NCI-H510A treated with DMSO at 0.1 percent for 48 hours (cell line): ENCODE data around the gene TTC7B.

Source experiments
- DNase-seq: peaks from one replicate; lab custom pipeline; 2025; lab: John Stamatoyannopoulos, UW

TTC7B gene

DNA sequence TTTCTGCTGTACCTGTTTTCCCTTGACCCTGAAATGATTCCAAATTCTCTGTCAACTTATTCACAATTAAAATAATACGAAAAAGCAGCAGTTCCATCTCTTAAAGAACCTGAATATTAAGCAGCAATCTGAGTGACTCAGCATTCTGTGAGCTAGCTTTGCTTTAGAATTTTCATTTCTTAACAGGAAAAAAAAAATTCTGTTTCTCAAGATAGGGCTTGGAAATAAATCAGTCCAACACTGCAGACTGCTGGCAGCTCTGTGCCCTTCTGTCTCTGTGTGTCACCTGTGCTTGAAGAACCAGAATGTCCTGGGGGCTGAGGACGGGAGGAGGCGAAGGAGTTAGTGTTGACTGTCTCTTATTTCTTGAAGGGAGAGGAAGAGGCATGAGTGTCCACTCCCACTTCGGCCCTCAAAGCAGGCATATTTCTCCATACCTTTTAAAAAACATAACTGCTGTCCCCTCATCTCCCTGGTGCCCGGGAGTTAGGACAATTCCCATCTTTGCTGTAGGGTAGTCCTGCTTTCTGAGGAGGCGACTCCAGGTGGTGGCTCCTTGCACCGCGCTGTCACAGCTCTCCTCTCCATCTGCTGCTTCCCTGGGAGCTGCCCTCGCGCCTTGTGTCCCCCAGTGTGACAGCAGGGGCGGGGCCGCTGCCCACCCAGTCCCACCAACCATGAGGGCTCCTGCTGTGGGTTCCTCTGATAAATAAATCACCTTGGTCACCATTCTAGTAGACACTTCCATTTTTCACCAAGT, 216.3 kb downstream of the TTC7B start:
- no peak for DNase-seq

DNA sequence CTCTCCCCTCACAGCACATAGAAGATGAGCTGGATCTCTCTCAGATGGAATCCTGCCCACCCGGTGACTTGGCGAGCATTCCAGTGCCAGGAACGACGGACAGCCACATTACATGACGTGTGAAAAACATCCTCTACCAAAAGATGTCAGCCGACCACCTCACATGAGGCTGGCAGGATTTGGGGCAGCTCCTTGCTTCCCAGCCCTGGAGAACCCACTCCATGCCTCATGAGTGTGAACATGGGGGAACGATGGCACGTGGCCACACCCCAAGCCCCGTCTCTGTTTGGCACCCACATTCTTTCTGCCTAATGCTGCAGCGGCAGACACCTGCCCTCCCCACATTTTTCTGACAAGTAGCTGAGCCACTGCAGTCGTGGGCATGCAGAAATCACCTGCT, 216.9 kb downstream of the TTC7B start:
- DNase-seq: no peak

DNA sequence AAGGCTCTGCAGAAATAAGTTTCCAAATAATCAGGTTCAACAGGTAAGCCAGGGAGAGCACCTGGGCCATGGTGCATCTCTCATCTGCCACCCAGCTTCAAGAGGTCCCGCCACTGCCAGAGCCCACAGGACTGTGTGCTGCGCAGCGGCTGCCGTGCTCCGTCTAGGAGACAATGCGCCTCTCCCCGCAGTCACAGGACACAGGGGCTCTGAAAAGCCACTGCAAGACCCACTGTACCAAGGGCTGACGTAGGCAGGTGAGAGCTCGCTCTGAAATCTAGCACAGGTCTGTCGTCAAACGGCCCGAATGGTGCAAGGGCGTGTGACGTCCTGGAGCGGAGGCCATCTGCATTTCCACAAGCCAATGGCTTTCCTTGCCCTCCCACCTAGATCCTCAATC, 218.3 kb downstream of the TTC7B start:
- DNase-seq: no peak

DNA sequence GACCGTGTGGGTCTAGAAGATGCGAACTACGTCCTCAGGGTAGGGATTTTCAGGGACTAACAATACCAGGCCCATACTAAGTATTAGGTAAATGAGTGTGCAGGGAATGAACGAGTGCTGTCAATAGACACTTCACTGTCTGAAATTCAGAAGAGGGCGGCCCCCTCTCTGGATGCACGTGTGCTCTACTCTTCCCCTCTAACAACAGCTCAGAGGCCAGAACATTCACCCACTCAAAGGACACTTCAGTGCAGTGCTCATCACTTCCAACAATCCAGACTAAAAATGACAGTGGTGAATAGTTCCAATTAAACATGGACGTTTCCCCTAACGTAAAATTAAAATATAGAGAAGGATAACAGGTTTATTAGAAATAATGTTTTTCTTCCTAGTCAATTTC, 219.5 kb downstream of the TTC7B start:
- no peak for DNase-seq

DNA sequence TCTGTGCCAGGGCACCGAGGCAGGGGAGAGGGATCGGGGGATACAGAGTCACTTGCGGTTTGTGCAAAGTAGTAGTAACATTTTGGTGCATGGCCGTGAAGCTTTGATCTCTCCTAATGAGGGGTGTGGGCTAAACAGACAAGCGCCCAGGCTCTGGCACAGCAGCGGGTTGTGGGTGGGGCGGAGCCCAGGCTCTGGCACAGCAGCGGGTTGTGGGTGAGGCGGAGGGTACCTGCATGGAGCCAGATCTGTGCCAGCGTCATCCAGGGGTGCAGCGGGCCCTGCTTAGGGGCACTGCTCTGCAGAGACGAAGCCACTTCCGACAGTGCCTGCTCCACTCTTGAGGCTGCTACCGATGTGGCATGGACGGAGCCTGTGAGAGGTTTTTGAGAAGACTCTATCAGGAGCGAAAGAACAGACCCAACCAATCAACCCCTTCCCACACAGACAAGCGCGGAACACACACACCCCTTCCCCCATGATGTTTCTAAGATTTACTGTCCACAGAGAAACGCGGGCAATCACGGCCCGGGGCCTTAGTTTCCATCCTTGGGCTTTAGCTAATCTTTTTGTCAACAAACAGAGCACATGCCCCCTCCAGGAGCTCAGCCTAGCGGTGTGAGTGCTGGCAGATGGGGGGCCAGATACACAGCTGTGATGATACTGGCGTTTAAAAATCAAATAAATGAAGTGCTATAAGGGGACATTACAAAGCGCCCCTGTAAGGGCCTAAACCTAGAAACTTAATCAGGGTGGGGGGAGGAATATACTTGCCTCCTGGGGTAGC, 222.8 kb downstream of the TTC7B start:
- no peak for DNase-seq

DNA sequence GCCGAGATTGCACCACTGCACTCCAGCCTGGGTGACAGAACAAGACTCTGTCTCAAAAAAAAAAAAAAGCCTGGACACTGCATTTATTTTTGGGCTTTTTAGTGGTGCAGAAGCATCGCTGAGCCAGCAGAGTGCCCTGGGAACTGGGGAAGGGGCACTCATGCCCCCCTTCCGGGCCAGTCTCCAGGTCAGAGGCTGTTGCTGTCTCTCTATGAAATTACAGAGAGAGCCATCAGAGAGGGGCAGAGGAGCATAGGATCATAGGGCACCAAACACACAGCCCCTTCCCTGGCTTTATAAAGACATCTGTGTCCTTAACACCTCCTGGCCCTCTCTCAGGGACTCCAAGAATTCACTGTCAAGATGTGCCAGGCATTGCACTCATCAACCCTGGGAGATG, 223.6 kb downstream of the TTC7B start:
- DNase-seq: no peak

DNA sequence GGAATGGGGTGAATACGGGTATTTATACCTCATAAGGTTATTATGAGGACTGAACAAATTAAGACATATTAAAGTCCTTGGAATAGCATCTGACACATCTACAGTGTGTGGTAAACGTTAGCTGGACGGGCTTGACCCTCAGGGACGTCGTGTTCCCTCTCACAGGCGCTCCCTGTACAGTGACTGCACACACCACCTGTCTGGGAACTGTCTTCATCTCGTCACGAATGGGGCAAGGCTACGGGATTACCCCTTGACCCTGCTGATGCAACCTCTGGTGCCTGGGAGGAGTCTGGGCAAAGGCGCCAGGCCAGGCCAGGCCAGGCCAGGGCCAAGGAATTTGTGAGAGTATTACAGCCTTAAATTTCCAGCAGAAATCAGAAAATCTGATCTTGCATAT, 228.3 kb downstream of the TTC7B start:
- DNase-seq: no peak

DNA sequence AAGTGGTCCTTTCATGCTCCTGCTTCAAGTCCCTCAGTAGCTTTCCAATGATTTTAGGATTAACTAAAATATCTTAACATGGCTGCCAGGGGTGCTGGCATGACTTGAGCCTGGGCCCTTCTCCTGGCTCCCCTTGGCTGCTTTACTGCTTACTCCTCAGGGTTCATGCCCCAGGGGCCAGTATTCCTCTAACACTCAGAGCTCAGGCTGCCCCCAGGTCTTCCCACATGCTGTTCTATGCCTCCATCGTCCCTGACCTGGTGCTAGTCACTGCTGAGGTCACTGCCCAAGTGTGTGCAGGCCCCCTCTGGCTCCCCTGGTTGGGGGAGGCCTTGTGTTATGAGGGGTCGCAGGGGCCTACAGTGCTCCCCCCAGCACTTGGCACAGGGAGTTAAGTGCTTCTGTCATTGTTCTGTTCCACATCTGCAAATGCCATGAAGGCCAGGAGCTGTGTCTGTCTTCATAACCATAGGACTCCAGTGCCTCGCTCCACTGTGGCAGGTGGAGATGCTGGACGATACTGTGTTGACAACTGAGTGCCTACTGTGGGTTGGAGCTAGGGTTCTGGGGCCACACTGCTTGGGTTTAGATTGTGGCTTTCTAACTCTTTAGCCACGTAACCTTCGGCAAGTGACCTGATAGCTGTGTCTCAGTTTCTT, 228.8 kb downstream of the TTC7B start:
- no peak for DNase-seq

DNA sequence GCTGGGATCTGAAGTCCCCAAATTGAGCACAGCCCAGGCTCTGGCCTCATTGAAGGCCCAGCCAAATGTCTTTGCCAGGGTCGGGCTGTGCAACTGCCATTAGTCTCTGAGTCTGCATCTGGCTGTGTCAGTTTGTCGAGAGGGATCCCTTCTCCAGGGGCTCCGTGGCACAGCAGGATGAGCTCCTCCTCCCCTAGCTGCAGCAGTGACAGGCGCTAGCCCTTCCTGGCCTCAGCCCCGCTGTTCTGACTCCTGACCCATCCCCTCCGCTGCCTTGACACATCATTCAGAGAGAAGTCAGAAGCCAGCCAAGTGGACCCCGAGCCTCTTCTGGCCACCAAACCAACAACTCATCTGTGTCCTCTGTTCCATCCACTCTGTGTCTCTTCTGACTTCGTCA, 231.1 kb downstream of the TTC7B start:
- DNase-seq: no peak

DNA sequence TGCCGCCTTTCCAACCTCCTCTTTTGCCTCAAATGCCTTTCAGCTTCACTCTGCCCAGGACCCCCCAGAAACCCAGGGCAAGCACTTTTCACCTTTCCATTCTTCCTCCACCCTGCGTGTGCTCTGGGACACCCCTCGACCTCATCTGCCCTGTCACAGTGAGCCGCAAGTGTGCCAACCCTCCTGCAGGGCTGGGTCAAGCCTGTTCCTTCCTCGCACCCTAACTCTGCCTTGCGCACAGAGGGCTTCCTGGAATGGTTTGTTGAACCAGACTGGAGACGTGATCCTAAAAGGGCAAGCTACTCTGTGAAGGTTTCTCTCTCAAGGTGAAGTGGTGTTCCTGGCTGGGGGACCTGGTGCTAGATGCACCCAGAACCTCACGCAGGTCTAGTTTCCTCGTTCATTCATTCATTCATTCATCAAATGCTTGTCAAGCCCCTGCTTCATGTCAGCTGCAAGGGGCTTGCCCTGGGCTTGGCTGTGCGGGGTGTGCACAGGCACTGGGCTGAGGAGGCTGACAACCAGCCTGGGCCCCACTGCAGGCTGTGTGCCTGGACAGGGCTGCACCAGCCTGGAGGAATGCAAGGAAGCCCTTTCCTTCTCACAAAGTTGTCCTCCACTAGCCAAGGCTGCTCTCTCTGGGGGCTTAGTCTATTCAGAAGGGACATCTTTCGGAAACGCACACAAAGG, 232.2 kb downstream of the TTC7B start:
- DNase-seq: no peak

DNA sequence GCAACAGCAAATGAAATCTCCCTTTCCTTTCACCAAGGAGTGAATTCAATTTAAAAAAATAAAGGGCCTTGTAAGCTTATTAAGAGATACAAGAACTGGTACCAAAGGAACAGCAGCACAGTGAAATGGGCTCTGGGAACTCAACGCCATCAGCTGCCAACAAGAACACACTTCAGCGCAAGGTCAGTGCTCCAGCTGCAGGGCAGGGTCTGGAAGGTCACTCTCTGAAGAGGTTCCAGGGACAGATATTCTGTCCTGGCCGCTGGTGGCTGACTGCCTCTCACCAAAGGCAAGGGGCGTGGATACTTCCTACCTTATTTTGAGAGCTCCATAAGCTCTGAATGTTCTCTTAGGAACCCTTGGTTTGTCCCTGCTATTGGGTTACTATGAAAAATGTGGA, 232.8 kb downstream of the TTC7B start:
- DNase-seq: no peak

DNA sequence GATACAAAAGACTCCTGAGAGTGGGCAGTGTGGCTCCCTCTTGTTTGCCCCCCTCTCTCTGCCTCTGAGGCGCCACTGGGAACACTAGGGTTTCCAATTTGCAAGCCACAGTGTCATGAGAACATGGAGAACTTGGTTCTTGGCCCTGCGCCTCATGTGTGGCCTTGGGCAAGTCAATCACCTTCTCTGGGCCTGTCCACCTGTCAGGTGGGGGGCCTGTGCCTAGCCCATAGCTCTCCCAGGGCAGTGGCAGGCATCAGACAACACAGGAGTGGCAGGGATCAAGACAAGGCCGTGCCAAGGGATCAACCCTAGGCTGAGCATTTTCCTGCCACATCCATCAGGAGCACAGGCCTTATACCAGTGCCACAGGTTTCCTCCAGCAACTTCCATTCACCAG, 234.1 kb downstream of the TTC7B start:
- no peak for DNase-seq

DNA sequence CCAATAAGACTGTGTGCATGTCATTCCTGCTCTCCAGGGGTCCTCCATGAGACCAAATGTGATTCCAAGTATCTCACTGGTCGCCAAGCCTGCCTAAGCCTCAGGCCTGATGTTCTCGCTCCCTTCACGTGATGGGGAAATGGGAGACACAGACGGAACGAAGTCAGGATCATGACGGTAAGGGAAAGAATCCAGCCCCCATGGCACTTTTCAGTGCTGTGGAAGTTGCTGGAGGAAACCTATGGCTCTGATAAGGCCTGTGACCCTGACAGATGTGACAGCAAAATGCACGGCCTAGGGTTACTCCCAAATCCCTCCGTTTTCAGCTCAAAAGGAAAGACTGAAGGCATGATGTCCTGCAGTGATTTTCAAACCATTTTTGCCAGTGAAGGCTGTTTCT, 234.5 kb downstream of the TTC7B start:
- DNase-seq: no peak

DNA sequence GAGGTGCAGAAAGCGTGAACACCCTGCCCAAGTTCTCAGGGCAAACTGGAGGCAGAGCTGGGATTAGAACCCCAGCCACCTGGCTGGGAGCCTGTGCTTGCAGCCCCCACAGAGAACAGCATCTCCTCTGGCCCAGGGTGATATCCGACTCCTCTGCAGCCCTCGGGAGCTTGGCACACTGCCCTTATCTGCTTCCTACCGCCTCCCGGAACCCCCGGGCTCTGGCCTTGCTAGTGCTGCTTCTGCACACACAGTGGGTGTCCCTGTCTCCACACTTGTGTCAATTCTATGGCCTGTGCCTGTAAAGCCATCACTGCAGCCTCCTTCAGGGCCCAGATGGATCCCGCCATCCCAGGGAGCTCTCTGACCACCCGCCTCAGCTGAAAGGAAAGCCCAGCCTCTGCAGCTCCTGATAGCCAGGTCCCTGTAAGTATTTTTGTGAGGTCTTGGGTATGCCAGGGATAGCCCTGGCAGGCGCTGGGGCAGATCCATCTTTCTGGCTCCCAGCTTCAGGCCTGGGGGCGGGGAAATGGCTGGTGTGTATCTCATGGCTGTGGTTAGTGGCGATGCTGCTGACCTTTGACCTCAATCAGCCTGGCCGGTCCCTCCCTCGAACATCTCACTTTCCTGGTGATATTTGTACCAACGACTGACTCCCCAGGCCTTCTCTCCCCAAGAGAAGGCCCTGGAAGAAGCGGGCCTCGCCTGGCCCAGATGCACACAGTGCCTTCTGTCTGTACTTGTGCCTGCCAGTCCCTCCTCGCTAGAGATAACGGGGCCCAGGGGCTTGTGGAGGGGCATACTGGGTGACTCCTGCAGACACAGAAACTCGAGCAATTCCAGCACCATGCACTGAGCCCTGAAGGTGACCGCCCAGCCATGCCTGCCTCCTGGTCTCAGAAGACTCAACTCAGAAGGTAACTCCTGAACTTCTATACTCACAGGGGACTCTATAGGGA, 235.6 kb downstream of the TTC7B start:
- DNase-seq: no peak

DNA sequence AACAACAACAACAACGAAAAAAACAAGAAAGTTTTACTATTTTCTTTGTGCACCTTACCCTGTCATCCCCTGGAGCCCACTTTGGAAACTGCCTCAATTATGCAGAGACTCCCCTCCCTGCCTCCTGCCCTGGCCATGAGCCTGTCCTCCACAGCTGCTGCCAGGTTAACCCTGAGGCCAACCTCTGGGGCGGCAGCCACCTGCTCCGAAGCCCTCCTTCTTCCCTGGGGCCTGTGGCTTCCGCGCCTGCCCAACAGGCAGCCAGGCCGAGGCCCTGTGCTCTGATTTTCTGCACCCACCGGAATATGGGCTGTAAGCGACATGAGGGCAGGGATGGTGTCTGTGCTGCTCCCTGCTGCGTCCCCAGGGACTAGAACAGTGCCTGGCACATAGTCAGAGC, 236.4 kb downstream of the TTC7B start:
- no peak for DNase-seq

DNA sequence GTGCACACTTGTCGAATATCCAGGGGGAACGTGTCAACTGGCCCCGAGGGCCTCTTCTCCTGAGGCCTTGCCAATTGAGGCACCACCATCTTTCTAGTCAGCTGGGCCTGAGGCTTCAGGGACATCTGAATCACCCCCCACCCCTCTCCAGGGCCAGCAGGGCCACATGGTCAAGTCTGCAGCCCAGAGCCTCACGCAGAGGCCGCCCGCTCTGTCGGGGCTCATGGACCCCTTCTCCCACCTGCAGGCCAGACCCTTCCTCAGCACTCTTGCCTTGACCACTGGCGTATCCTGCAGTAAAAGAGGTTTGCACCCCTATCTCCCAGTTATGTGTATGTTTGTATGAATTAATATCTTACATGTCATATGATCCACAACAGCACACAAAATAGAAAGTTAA, 237.1 kb downstream of the TTC7B start:
- no peak for DNase-seq

DNA sequence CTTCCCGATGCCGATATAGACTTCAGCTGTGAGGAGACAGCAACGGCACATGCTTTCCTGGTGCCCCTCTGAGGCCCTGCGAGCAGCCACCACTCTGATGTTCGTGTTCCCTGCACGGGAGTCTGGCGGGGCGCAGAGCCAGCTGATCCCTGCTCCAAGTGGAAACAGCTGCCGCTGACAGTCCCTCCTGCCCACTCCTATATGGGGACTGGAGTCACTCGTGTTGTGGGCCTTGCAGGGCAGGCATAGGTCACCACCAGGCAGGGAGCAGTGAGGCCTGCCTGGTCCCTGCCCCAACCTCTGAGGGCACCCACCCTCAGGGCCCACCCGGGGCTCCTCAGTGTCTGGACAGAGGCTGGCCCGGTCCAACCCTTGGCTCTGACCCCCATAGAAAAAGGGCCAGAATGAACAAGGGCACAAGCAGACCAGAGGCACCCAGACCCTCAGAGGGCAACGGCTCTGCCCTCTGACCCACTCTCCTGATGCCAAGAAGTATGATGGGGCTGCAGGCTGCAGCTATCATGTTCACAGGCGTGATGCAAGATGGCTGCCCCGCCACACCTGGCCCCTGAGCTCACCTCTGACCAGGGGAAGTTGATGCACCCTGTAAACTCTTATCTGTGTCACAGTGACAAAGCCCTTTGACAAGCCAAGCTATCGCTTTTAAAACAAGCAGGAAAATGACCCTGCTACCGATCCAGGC, 237.8 kb downstream of the TTC7B start:
- no peak for DNase-seq

DNA sequence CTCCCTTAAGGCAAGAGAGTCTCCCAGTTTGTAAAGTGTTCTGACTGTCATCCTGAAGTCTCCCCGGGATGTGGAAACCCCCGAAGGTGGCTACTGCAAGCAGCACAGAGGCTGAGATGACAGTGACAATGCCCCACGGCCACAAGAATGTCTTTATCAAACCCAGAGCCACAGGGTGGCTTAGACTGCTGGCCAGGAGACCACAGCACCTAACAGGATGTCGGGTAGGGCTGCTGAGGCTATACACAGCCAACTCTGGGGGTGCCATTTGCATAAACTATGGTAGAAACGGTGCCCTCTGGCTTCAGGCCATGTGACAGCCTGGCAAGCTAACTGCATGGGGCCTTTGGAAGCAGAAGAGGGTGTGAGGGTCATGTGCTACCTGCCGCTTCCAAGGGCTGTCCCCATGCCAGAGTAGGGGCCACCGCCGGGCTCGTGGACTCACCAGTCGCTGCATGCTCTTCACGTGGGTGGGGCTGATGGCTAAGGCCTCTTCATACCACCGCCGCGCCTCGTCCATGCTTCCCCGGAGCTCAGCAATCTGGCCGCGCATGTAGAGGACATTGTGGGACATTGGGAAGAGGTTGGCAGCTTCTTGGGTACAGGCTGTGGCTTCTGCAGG, 238.5 kb downstream of the TTC7B start:
- no peak for DNase-seq

DNA sequence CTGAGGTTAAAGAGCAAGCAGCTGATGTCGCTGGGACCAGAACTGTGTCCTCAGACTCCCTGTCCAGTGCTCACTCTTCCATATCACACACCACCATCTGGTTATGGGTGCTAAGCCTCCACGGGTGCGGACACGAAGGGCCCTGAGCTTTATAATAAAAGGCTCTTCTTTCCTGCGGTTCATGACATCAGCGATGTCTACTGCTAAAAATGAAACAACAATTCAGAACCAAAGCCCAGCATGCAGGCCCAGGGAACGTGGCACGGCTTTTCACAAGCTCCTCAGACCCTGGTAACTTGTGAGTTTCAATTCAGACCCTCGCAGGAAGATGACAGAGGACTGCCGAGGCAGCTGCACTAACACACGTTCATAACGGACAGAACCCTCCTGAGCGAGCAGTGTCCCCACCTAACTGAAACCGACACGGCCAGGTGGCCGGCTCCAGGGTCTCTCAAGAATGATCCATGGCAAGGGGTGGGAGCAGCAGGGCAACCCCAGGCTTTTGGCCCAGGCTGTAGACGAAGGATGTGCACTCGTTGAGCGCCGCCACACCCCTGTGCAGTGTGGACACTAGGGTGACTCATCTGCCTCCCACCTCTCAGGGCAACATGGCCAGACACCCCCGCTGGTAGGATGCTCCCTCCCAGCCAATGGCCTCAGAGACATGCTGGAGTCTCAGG, 239.1 kb downstream of the TTC7B start:
- no peak for DNase-seq

DNA sequence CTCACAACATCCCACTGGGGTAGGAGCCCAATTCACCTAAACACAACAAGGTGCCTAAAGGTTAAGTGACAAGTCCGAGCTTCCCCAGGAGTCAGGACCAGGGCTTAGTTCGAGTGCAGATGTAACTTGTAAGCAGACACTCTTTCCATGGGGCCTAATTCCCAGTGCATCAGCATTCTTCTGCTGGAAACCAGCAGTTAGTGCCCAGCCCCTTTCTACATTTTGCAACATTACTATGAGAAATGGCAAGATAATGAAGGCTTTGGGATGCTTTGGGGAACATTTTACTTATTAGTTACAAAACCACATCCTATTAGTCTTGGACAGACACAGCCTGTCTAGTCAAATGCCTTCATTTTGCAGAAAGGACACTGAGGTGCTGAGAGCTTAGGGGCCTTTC, 239.6 kb downstream of the TTC7B start:
- no peak for DNase-seq
